Inferior parietal cortex (tissue), 1 donor: ENCODE results near the gene DCC.
"Not testable (repeated sequence)": the region's sequence is repeated elsewhere in the genome, so short reads cannot be mapped to it uniquely, and the experiment has no call there.

Experiments used
- DNase-seq: peaks from one replicate; pipeline ENCODE4 v3.0.0-alpha.2; 2016; ENCODE audit errors: extremely low spot score

DCC gene

GRCh38 chr18:52345428-52345827 is 5.4 kb downstream of the DCC start:
- DNase-seq = no peak

- DNase-seq = no peak
Measured at GRCh38 chr18:52348209-52348608, 8.2 kb downstream of the DCC start.

- DNase-seq = no peak
Measured at GRCh38 chr18:52349498-52349897, 9.5 kb downstream of the DCC start.

GRCh38 chr18:52352920-52353319 is 12.9 kb downstream of the DCC start:
- no peak for DNase-seq

- DNase-seq = no peak
Measured at GRCh38 chr18:52353589-52353988, 13.6 kb downstream of the DCC start.

GRCh38 chr18:52363861-52364260 is 23.9 kb downstream of the DCC start:
- DNase-seq = no peak

- DNase-seq = not testable (repeated sequence)
Measured at GRCh38 chr18:52366851-52367250, 26.9 kb downstream of the DCC start.

GRCh38 chr18:52367953-52368742 is 28.2 kb downstream of the DCC start:
- DNase-seq = no peak

- DNase-seq = no peak
Measured at GRCh38 chr18:52370841-52371240, 30.8 kb downstream of the DCC start.

- no peak for DNase-seq
Measured at GRCh38 chr18:52376104-52376503, 36.1 kb downstream of the DCC start.

GRCh38 chr18:52377094-52377493 is 37.1 kb downstream of the DCC start:
- no peak for DNase-seq

- DNase-seq = no peak
Measured at GRCh38 chr18:52386306-52386705, 46.3 kb downstream of the DCC start.

GRCh38 chr18:52387175-52387574 is 47.2 kb downstream of the DCC start:
- no peak for DNase-seq

GRCh38 chr18:52391810-52392559 is 52.0 kb downstream of the DCC start:
- DNase-seq = peak; percentile 40

GRCh38 chr18:52394602-52395001 is 54.6 kb downstream of the DCC start:
- DNase-seq = no peak

GRCh38 chr18:52395146-52395852 is 55.3 kb downstream of the DCC start:
- DNase-seq = no peak

- no peak for DNase-seq
Measured at GRCh38 chr18:52401236-52401635, 61.2 kb downstream of the DCC start.

GRCh38 chr18:52402814-52403213 is 62.8 kb downstream of the DCC start:
- no peak for DNase-seq

- no peak for DNase-seq
Measured at GRCh38 chr18:52403291-52404021, 63.5 kb downstream of the DCC start.

- no peak for DNase-seq
Measured at GRCh38 chr18:52408800-52409302, 68.9 kb downstream of the DCC start.

GRCh38 chr18:52409727-52410126 is 69.7 kb downstream of the DCC start:
- DNase-seq = no peak

- DNase-seq = no peak
Measured at GRCh38 chr18:52415131-52415530, 75.1 kb downstream of the DCC start.
